SK-N-SH (cell line): Measurements from ENCODE around the gene STARD7. TPM values are rescaled to one million over a fixed set of nuclear protein-coding genes. Genes with fewer than 3 reads are reported as not detected.

Experiments used
- CTCF ChIA-PET: fragments of 300-600, 350-600 bp; formaldehyde crosslinking; extraction: SDS; loops from one replicate; lab custom pipeline; 2021; lab: Yijun Ruan, JAX
- POLR2A ChIA-PET: fragments of 350-600 bp; sonication (Branson Sonifier 250); formaldehyde crosslinking; extraction: SDS; loops from one replicate; lab custom pipeline; 2020; ENCODE audit warnings: antibody characterized with exemption, inconsistent platforms; lab: Yijun Ruan, JAX
- DNase-seq: peaks from one replicate; pipeline ENCODE4 v3.0.0; 2012
- H2AFZ ChIP-seq: fragments of 200-600 bp; sonication (generic); 2 replicates; pipeline ENCODE4 v1.8.1; 2016; ENCODE audit warnings: antibody characterized with exemption, mild to moderate bottlenecking, low read depth
- H3F3A ChIP-seq: fragments of 200-600 bp; sonication (generic); replicated peaks from 2 replicates; pipeline ENCODE3; 2016; ENCODE audit warnings: antibody characterized with exemption, mild to moderate bottlenecking; ENCODE audit not compliant: insufficient read depth
- H3K27ac ChIP-seq, 2 experiments: fragments of 200-500 bp in 1 of 2; fragments of 200-600 bp in 1 of 2; sonication (Bioruptor generic) in 1 of 2; sonication (generic), shearing (Covaris generic) in 1 of 2; 2 replicates each; pipeline versions ENCODE4 v1.5.1 to v1.6.1; 2014 to 2016; ENCODE audit warnings: low read depth in 2 of 2, inconsistent platforms in 1 of 2, low read length in 1 of 2, mild to moderate bottlenecking in 1 of 2, mixed read lengths in 1 of 2
- H3K27me3 ChIP-seq: fragments of 200-600 bp; sonication (generic), shearing (Covaris generic); 2 replicates; pipeline ENCODE4 v1.6.1; 2016; ENCODE audit warnings: mixed run types; ENCODE audit not compliant: insufficient read depth
- H3K36me3 ChIP-seq, 2 experiments: fragments of 200-500 bp in 1 of 2; fragments of 200-600 bp in 1 of 2; sonication (Bioruptor generic) in 1 of 2; sonication (generic) in 1 of 2; replicated peaks in 1 of 2; 2 replicates each; pipeline versions ENCODE3 to v1.5.1; 2014 to 2016; ENCODE audit warnings: low read length in 1 of 2, mild to moderate bottlenecking in 1 of 2; ENCODE audit not compliant: insufficient read depth in 2 of 2, control insufficient read depth in 1 of 2
- H3K4me1 ChIP-seq, 2 experiments: fragments of 200-500 bp in 1 of 2; fragments of 200-600 bp in 1 of 2; sonication (Bioruptor generic) in 1 of 2; sonication (generic), shearing (Covaris generic) in 1 of 2; 2 replicates each; pipeline versions ENCODE4 v1.5.1 to v1.6.1; 2014 to 2016; ENCODE audit warnings: low read depth in 1 of 2, low read length in 1 of 2, mixed run types in 1 of 2; ENCODE audit not compliant: insufficient read depth in 2 of 2, control insufficient read depth in 1 of 2
- H3K4me2 ChIP-seq: fragments of 200-600 bp; sonication (generic), shearing (Covaris generic); 2 replicates; pipeline ENCODE4 v1.6.1; 2017; ENCODE audit warnings: mixed run types
- H3K4me3 ChIP-seq, 2 experiments: fragments of 200-500 bp in 1 of 2; fragments of 200-600 bp in 1 of 2; sonication (Bioruptor generic) in 1 of 2; sonication (generic), shearing (Covaris generic) in 1 of 2; 2 replicates each; pipeline versions ENCODE4 v1.5.1 to v1.8.1; 2014 to 2016; ENCODE audit warnings: low read depth in 2 of 2, inconsistent platforms in 1 of 2, low read length in 1 of 2, mild to moderate bottlenecking in 1 of 2, mixed read lengths in 1 of 2, moderate library complexity in 1 of 2
- H3K79me2 ChIP-seq: fragments of 200-600 bp; sonication (generic); 2 replicates; pipeline ENCODE4 v1.8.1; 2017; ENCODE audit warnings: mild to moderate bottlenecking; ENCODE audit not compliant: insufficient read depth
- H3K9ac ChIP-seq: fragments of 200-600 bp; sonication (generic); 2 replicates; pipeline ENCODE4 v1.6.1; 2017; ENCODE audit warnings: mixed run types
- H3K9me2 ChIP-seq: fragments of 200-600 bp; sonication (generic); 2 replicates; pipeline ENCODE4 v1.6.1; 2017; ENCODE audit warnings: mixed run types
- H3K9me3 ChIP-seq: fragments of 200-600 bp; sonication (generic); 2 replicates; pipeline ENCODE4 v1.6.1; 2017; ENCODE audit warnings: mixed run types, mild to moderate bottlenecking, moderate library complexity
- H4K20me1 ChIP-seq: fragments of 200-600 bp; sonication (generic); 2 replicates; pipeline ENCODE4 v1.6.1; 2017; ENCODE audit warnings: mild to moderate bottlenecking, mixed run types; ENCODE audit not compliant: insufficient read depth
- CHD2 ChIP-seq: fragments of 150-350 bp; IDR thresholded peaks from 2 replicates; pipeline ENCODE4 v1.6.1; 2018; ENCODE audit warnings: low read length; ENCODE audit not compliant: partially characterized antibody
- CTCF ChIP-seq: fragments of 200-600 bp; sonication (generic); IDR thresholded peaks from 2 replicates; pipeline ENCODE4 v1.6.1; 2017; ENCODE audit warnings: antibody characterized with exemption, mild to moderate bottlenecking, moderate library complexity
- ELF1 ChIP-seq: IDR thresholded peaks from 2 replicates; pipeline ENCODE4 v1.4.0; 2012
- FOSL2 ChIP-seq: IDR thresholded peaks from 2 replicates; pipeline ENCODE4 v1.4.0; 2012; ENCODE audit warnings: low read depth, mild to moderate bottlenecking, moderate library complexity, borderline replicate concordance
- FOXJ3 ChIP-seq: sonication (generic); formaldehyde crosslinking; IDR thresholded peaks from 2 replicates; pipeline ENCODE4 v1.5.1; 2020; ENCODE audit warnings: mild to moderate bottlenecking, missing genetic modification reagents
- FOXM1 ChIP-seq: IDR thresholded peaks from 2 replicates; pipeline ENCODE4 v1.4.0; 2012; ENCODE audit warnings: low read depth, mild to moderate bottlenecking
- GABPA ChIP-seq: IDR thresholded peaks from 2 replicates; pipeline ENCODE4 v1.4.0; 2012; ENCODE audit warnings: low read depth, mild to moderate bottlenecking
- GATA2 ChIP-seq: sonication (generic); formaldehyde crosslinking; IDR thresholded peaks from 2 replicates; pipeline ENCODE4 v1.5.0; 2020; ENCODE audit warnings: mild to moderate bottlenecking, missing genetic modification reagents
- JUND ChIP-seq: IDR thresholded peaks from 2 replicates; pipeline ENCODE4 v1.4.0; 2012
- MEF2A ChIP-seq: IDR thresholded peaks from 2 replicates; pipeline ENCODE4 v1.4.0; 2012; ENCODE audit warnings: low read depth, borderline replicate concordance
- MXI1 ChIP-seq: IDR thresholded peaks from 2 replicates; pipeline ENCODE4 v1.6.1; 2012; ENCODE audit warnings: mild to moderate bottlenecking, low read depth, low read length, improper control_type of control experiment
- NFIC ChIP-seq: IDR thresholded peaks from 2 replicates; pipeline ENCODE4 v1.4.0; 2012; ENCODE audit warnings: borderline replicate concordance
- NRF1 ChIP-seq: IDR thresholded peaks from 2 replicates; pipeline ENCODE4 v1.6.1; 2012; ENCODE audit warnings: low read depth, mild to moderate bottlenecking, low read length
- PBX3 ChIP-seq: IDR thresholded peaks from 2 replicates; pipeline ENCODE4; 2012
- POLR2AphosphoS5 ChIP-seq: IDR thresholded peaks from 2 replicates; pipeline ENCODE4 v1.6.1; 2012; ENCODE audit warnings: low read depth, low read length
- REST ChIP-seq: IDR thresholded peaks from 2 replicates; pipeline ENCODE4 v1.6.1; 2012; ENCODE audit warnings: mild to moderate bottlenecking, low read depth, low read length, moderate library complexity
- RFX5 ChIP-seq: IDR thresholded peaks from 2 replicates; pipeline ENCODE4 v1.6.1; 2012; ENCODE audit warnings: mild to moderate bottlenecking, improper control_type of control experiment, low read length
- SIN3A ChIP-seq: IDR thresholded peaks from 2 replicates; pipeline ENCODE4 v1.6.1; 2012; ENCODE audit warnings: low read depth, mild to moderate bottlenecking, low read length, moderate library complexity, borderline replicate concordance
- TAF1 ChIP-seq: IDR thresholded peaks from 2 replicates; pipeline ENCODE4 v1.6.1; 2012; ENCODE audit warnings: low read depth, mild to moderate bottlenecking, low read length, moderate library complexity, borderline replicate concordance
- TCF12 ChIP-seq: IDR thresholded peaks from 2 replicates; pipeline ENCODE4 v1.4.0; 2012
- TEAD4 ChIP-seq: IDR thresholded peaks from 2 replicates; pipeline ENCODE4 v1.4.0; 2012; ENCODE audit warnings: mild to moderate bottlenecking, borderline replicate concordance; ENCODE audit not compliant: insufficient read depth
- USF1 ChIP-seq: IDR thresholded peaks from 2 replicates; pipeline ENCODE4 v1.4.0; 2012; ENCODE audit warnings: low read depth, borderline replicate concordance
- ZBTB33 ChIP-seq: IDR thresholded peaks from 2 replicates; pipeline ENCODE4 v1.4.0; 2012; ENCODE audit warnings: low read depth, borderline replicate concordance
- WGBS: methylation state at CpG from one replicate; pipeline ENCODE4 v1.1.6; 2017; ENCODE audit warnings: low lambda C conversion rate; 5-methylcytosine and 5-hydroxymethylcytosine counted together
- polyA plus RNA-seq, 3 experiments: library from polyadenylated mRNA; depleted of rRNA; stranded (reverse); fragments of >200 nt; gene quantifications; 2 replicates each; pipeline ENCODE4 v1.2.3, GENCODE V29; 2012

STARD7 gene
- polyA plus RNA-seq, 1 of the 3 experiments (the other 2 are of a cell fraction), result 36.1 TPM

- CTCF ChIA-PET, result interaction anchor here (1.0 to 7.0 kb wide), 4 partner anchors 10 to 126 kb away, joined by 4 to 49 read pairs (median 28); partner anchors contain the start of genes ADRA2B and ASTL
- H3F3A ChIP-seq, result peaks cover 29% of the 10 kb centered on the region
- POLR2A ChIA-PET, result no interaction called here
- TF ChIP-seq RFX5 (peak; percentile 23; the same call in 1 of the 2 replicates), PBX3 (peak; percentile 68), NFIC (0 out of 2 replicates have a peak, but pooled peaks have one; percentile 49), CTCF (no peak), MXI1 (peak; percentile 48; the same call in 1 of the 2 replicates), GATA2 (CRISPR knock-in tag) (0 out of 2 replicates have a peak, but pooled peaks have one; percentile 7), MEF2A (no peak), REST (no peak), ZBTB33 (no peak), FOSL2 (peak; percentile 83; the same call in 1 of the 2 replicates), TAF1 (0 out of 2 replicates have a peak, but pooled peaks have one; percentile 5), CHD2 (no peak), JUND (no peak), POLR2AphosphoS5 (no peak), TEAD4 (0 out of 2 replicates have a peak, but pooled peaks have one; percentile 10), NRF1 (no peak), FOXM1 (no peak), GABPA (no peak), USF1 (no peak), SIN3A (0 out of 2 replicates have a peak, but pooled peaks have one; percentile 22), ELF1 (no peak), FOXJ3 (CRISPR knock-in tag) (no peak), TCF12 (peak; percentile 45; the same call in 1 of the 2 replicates)
Observed at GRCh38 chr2:96148410-96149217, 60.0 kb downstream of the STARD7 start.

More at GRCh38 chr2:96148410-96149217, 60.0 kb downstream of the STARD7 start:
- H3K79me2 ChIP-seq, result peaks cover 12% of the 10 kb centered on the region; the same call in 1 of the 2 replicates
- no peaks in the 10 kb centered on the region for H3K9me2 ChIP-seq
- H3K9me3 ChIP-seq, result no peaks in the 10 kb centered on the region
- peak overlapping the region; percentile 69; the same call in 1 of the 2 replicates for H3K4me2 ChIP-seq
- no peaks in the 10 kb centered on the region for H4K20me1 ChIP-seq
- H3K36me3 ChIP-seq, result no peaks in the 10 kb centered on the region
- peak; percentile 90 for DNase-seq
- peak overlapping the region; percentile 88 to 95 for H3K27ac ChIP-seq
- H3K4me1 ChIP-seq, result peaks cover 33 to 57% of the 10 kb centered on the region in 2 experiments
- no peaks in the 10 kb centered on the region for H3K27me3 ChIP-seq
- H3K9ac ChIP-seq, result peak overlapping the region; percentile 41; the same call in 1 of the 2 replicates
- WGBS, result 33% methylated on average over 15 of the region's 29 CpGs
- H2AFZ ChIP-seq, result peak overlapping the region; percentile 78
- H3K4me3 ChIP-seq, result no peak overlapping the region
